GM12878 (cell line): ENCODE results near the gene KBTBD13. TPM values are rescaled to one million over a fixed set of nuclear protein-coding genes. Genes with fewer than 3 reads are reported as not detected.

ENCODE experiments used
- ATAC-seq: fragments of 200-7000 bp; cut with Tn5 transposase; 3 replicates; pipeline ENCODE4 v1.9.1; 2020; ENCODE audit warnings: mild to moderate bottlenecking, moderate library complexity
- BruUV-seq: library from RNA; stranded (reverse); fragments of 400-500 nt; replicated peaks from 2 replicates; lab custom pipeline; 2021; lab: Mats Ljungman, UMichigan
- CTCF ChIA-PET: fragments of 300-600 bp; sonication (Branson Sonifier 250); formaldehyde crosslinking; extraction: SDS; loops from one replicate; lab custom pipeline; 2021; ENCODE audit warnings: inconsistent platforms; lab: Yijun Ruan, JAX
- POLR2A ChIA-PET: fragments of 350-600 bp; formaldehyde crosslinking; extraction: SDS; loops from one replicate; lab custom pipeline; 2021; ENCODE audit warnings: inconsistent platforms; lab: Charles Lee
- RAD21 ChIA-PET: fragments of 300-600 bp; sonication (Branson Sonifier 250); formaldehyde crosslinking; loops from one replicate; lab custom pipeline; 2023; ENCODE audit warnings: antibody characterized with exemption; ENCODE audit not compliant: unreplicated experiment; lab: Charles Lee
- SMC1A ChIA-PET: fragments of 300-600 bp; sonication (Branson Sonifier 250); formaldehyde crosslinking; loops from one replicate; lab custom pipeline; 2023; ENCODE audit not compliant: unreplicated experiment, uncharacterized antibody; lab: Charles Lee
- DNase-seq: peaks from one replicate; pipeline ENCODE4 v3.0.0-alpha.2; 2011; ENCODE audit warnings: low read depth, low spot score
- FAIRE-seq: peaks from 3 replicates; lab custom pipeline; 2011; peaks lifted over from hg19 to GRCh38; lab: Jason Lieb, UNC
- H2AFZ ChIP-seq: 2 replicates; pipeline ENCODE4 v1.6.0; 2011; ENCODE audit warnings: low read depth, low read length, control low read depth; ENCODE audit not compliant: control insufficient read depth
- H3K27ac ChIP-seq: 2 replicates; pipeline ENCODE4 v1.5.1; 2011; ENCODE audit warnings: control low read depth; ENCODE audit not compliant: control insufficient read depth, insufficient read depth
- H3K27me3 ChIP-seq, 2 experiments: replicated peaks in 1 of 2; 2 replicates each; pipeline versions ENCODE4 v1.6.0 to v1.6.1; 2011; ENCODE audit warnings: low read length in 1 of 2; ENCODE audit not compliant: control insufficient read depth in 2 of 2, insufficient read depth in 2 of 2
- H3K36me3 ChIP-seq, 2 experiments: 2 replicates each; pipeline ENCODE4 v1.5.1; 2011; ENCODE audit warnings: low read length in 1 of 2; ENCODE audit not compliant: control insufficient read depth in 2 of 2, insufficient read depth in 2 of 2
- H3K4me1 ChIP-seq: 2 replicates; pipeline ENCODE4 v1.6.1; 2011; ENCODE audit warnings: mild to moderate bottlenecking, low read length, moderate library complexity, mixed read lengths; ENCODE audit not compliant: control insufficient read depth, insufficient read depth
- H3K4me2 ChIP-seq: 2 replicates; pipeline ENCODE4 v1.6.0; 2011; ENCODE audit warnings: control low read depth; ENCODE audit not compliant: control insufficient read depth, insufficient read depth
- H3K4me3 ChIP-seq: fragments of 200-600 bp; sonication (generic); 2 replicates; pipeline ENCODE4 v1.5.1; 2016
- H3K79me2 ChIP-seq: 2 replicates; pipeline ENCODE4 v1.6.0; 2011; ENCODE audit warnings: low read length; ENCODE audit not compliant: control insufficient read depth, insufficient read depth
- H3K9ac ChIP-seq: 2 replicates; pipeline ENCODE4 v1.8.0; 2011; ENCODE audit warnings: low read length, control low read depth, mixed read lengths; ENCODE audit not compliant: control insufficient read depth, insufficient read depth
- H3K9me3 ChIP-seq: replicated peaks from 3 replicates; pipeline ENCODE4 v1.5.1; 2011; ENCODE audit warnings: mild to moderate bottlenecking, low read length; ENCODE audit not compliant: control insufficient read depth, insufficient read depth
- H4K20me1 ChIP-seq: 2 replicates; pipeline ENCODE4 v1.6.0; 2011; ENCODE audit not compliant: control insufficient read depth, insufficient read depth
- BCL3 ChIP-seq: IDR thresholded peaks from 2 replicates; pipeline ENCODE4 v1.6.1; 2011; ENCODE audit warnings: borderline replicate concordance, low read depth, mild to moderate bottlenecking, moderate library complexity, low read length; ENCODE audit not compliant: insufficient read depth, poor library complexity, severe bottlenecking
- CEBPZ ChIP-seq: fragments of 150-350 bp; IDR thresholded peaks from 2 replicates; pipeline ENCODE4 v1.6.1; 2016; ENCODE audit warnings: low read depth, low read length
- GABPA ChIP-seq: IDR thresholded peaks from 2 replicates; pipeline ENCODE4 v1.6.1; 2014; ENCODE audit warnings: antibody characterized with exemption, low read depth, mild to moderate bottlenecking, inconsistent platforms
- HDAC6 ChIP-seq: fragments of 200-600 bp; sonication (generic); IDR thresholded peaks from one replicate; pipeline ENCODE4 v1.8.0; 2017; ENCODE audit warnings: antibody characterized with exemption; ENCODE audit not compliant: unreplicated experiment
- RFX5 ChIP-seq: IDR thresholded peaks from 2 replicates; pipeline ENCODE4 v1.6.1; 2011; ENCODE audit warnings: low read depth, low read length, improper control_type of control experiment
- SUZ12 ChIP-seq: fragments of 200-600 bp; sonication (generic); IDR thresholded peaks from one replicate; pipeline ENCODE4 v1.6.1; 2018; ENCODE audit warnings: antibody characterized with exemption, mild to moderate bottlenecking; ENCODE audit not compliant: unreplicated experiment
- TCF3 ChIP-seq: IDR thresholded peaks from 2 replicates; pipeline ENCODE4 v1.6.1; 2012; ENCODE audit warnings: low read depth, mild to moderate bottlenecking, low read length, borderline replicate concordance; ENCODE audit not compliant: insufficient read depth
- ZBTB4 ChIP-seq: fragments of 450-650 bp; formaldehyde crosslinking; IDR thresholded peaks from 2 replicates; pipeline ENCODE4 v1.4.0; 2022; ENCODE audit warnings: mild to moderate bottlenecking, moderate library complexity
- ZNF592 ChIP-seq: fragments of 450-650 bp; IDR thresholded peaks from 2 replicates; pipeline ENCODE4 v1.6.1; 2017; ENCODE audit warnings: mild to moderate bottlenecking, moderate library complexity
- ZSCAN29 ChIP-seq: fragments of 450-650 bp; IDR thresholded peaks from 2 replicates; pipeline ENCODE4 v1.6.1; 2017; ENCODE audit warnings: mild to moderate bottlenecking, moderate library complexity
- WGBS: methylation state at CpG from one replicate; pipeline ENCODE4 v1.1.6; 2016; ENCODE audit warnings: low lambda C conversion rate; ENCODE audit not compliant: insufficient replicate concordance, insufficient coverage; ENCODE audit errors: missing lambda C conversion rate; 5-methylcytosine and 5-hydroxymethylcytosine counted together
- in situ Hi-C: fragments of 300-500 bp; cut with MboI; formaldehyde crosslinking; loops from 9 replicates; pipeline ENCODE4 v1.14.3; 2018; ENCODE audit warnings: mixed read lengths
- intact Hi-C: fragments of 100-400 bp; cut with micrococcal nuclease; formaldehyde crosslinking; loops from one replicate; pipeline ENCODE4 v1.14.2; 2022; ENCODE audit not compliant: unreplicated experiment
- polyA plus RNA-seq, 11 experiments: library from polyadenylated mRNA; depleted of rRNA in 4 of 11; unstranded in 6 of 11; stranded (reverse) in 5 of 11; fragments of >200 nt; fragmentation: Nextera tagmentation in 4 of 11; fragmentation: Illumina TruSeq in 1 of 11; extraction: Ambion mirVana in 4 of 11; extraction: Trizol in 1 of 11; gene quantifications; 1 replicate in 1 of 11; 2 replicates in 10 of 11; pipeline versions ENCODE4 v1.2.1 to v1.2.3, GENCODE V29; 2011 to 2016; ENCODE audit warnings: inconsistent platforms in 2 of 11, missing spikeins in 2 of 11, low read depth in 1 of 11
- total RNA-seq, 4 experiments: library from RNA; depleted of rRNA in 3 of 4; stranded (reverse); fragments of >200 nt in 3 of 4; fragmentation: Illumina TruSeq in 1 of 4; extraction: Trizol in 1 of 4; gene quantifications; 2 replicates each; pipeline versions ENCODE4 v1.2.1 to v1.2.3, GENCODE V29; 2013 to 2021

The KBTBD13 gene
- total and polyA plus RNA-seq, 10 of the 15 experiments (the other 5 are each of a cell fraction or from before 2014, with no cell fraction given) = 0.06 TPM; not detected in 9

- peak; percentile 63 for ATAC-seq
- no peak overlapping the region for H2AFZ ChIP-seq
- WGBS = 42% methylated on average over 12 of the region's 24 CpGs
- no peak for DNase-seq
- no peaks in the 10 kb centered on the region for H3K36me3 ChIP-seq
- H3K4me2 ChIP-seq = no peak overlapping the region
- ChIA-PET POLR2A (interaction anchor here (1.0 kb wide), 1 partner anchor 11 kb away, joined by 3 read pairs; no protein-coding TSS in a partner anchor), CTCF (interaction anchor here (1.1 to 2.6 kb wide), 4 partner anchors 16 to 44 kb away, joined by 3 to 17 read pairs (median 6); no protein-coding TSS in a partner anchor), RAD21 (interaction anchor here (1.4 to 1.6 kb wide), 2 partner anchors 23 to 44 kb away, joined by 5 to 8 read pairs; no protein-coding TSS in a partner anchor), SMC1A (no interaction called here)
- H3K79me2 ChIP-seq = no peaks in the 10 kb centered on the region
- no TSS peak for BruUV-seq
- H3K27me3 ChIP-seq = no peaks in the 10 kb centered on the region
- H3K4me3 ChIP-seq = no peak overlapping the region
- in situ Hi-C loops = no loop called here
- FAIRE-seq = no peak
- peaks cover 3% of the 10 kb centered on the region; the same call in 1 of the 2 replicates for H4K20me1 ChIP-seq
- intact Hi-C loops = loop anchor here (1.0 to 2.0 kb wide), 2 partner anchors 23 to 45 kb away; no protein-coding TSS in a partner anchor
- no peak overlapping the region for H3K27ac ChIP-seq
- H3K4me1 ChIP-seq = no peaks in the 10 kb centered on the region
- no peak overlapping the region for H3K9ac ChIP-seq
- H3K9me3 ChIP-seq = no peaks in the 10 kb centered on the region
- TF ChIP-seq CEBPZ (no peak), ZSCAN29 (peak; percentile 85; the same call in 1 of the 2 replicates), BCL3 (no peak), ZNF592 (no peak), GABPA (no peak), SUZ12 (no peak), TCF3 (no peak), HDAC6 (no peak), ZBTB4 (CRISPR knock-in tag) (no peak), RFX5 (no peak)
Observed at GRCh38 chr15:65077981-65078352, 1.4 kb downstream of the KBTBD13 start.
